ENCODE data around the gene BDNF.

DNA sequence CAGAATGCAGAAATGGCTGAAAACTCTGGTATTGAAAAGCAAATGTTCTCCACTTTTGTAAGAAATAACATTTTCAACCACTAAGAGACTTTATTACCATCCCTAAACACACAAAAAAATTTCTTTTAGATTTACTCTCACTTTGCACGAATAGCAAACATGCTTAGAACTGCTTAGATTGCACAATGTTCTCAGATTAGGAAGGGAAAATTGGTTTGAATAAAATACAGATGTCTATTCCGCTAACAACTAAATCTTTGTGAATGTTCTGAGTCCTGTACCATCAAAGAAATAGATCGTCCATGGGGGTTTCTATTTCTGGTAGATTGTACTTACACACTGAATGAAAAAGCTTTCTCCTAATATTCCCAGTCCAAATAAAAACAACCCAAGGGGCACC, 40.1 kb downstream of the BDNF start:
- TF ChIP-seq POLR2AphosphoS5 (IDR thresholded peaks at IDR 0.05; ENCODE audit: low read depth, low read length) (no peak), TAF1 (IDR thresholded peaks at IDR 0.05; ENCODE audit: borderline replicate concordance, insufficient read depth, low read length) (no peak), SIN3A (IDR thresholded peaks at IDR 0.05; ENCODE audit: borderline replicate concordance, insufficient read depth, low read length) (no peak), FOXP2 (optimal IDR thresholded peaks at IDR 0.05; ENCODE audit: borderline replicate concordance, extremely low read depth, extremely low read length, insufficient read depth) (no peak)
- TF ChIP-seq, protein P1, sequence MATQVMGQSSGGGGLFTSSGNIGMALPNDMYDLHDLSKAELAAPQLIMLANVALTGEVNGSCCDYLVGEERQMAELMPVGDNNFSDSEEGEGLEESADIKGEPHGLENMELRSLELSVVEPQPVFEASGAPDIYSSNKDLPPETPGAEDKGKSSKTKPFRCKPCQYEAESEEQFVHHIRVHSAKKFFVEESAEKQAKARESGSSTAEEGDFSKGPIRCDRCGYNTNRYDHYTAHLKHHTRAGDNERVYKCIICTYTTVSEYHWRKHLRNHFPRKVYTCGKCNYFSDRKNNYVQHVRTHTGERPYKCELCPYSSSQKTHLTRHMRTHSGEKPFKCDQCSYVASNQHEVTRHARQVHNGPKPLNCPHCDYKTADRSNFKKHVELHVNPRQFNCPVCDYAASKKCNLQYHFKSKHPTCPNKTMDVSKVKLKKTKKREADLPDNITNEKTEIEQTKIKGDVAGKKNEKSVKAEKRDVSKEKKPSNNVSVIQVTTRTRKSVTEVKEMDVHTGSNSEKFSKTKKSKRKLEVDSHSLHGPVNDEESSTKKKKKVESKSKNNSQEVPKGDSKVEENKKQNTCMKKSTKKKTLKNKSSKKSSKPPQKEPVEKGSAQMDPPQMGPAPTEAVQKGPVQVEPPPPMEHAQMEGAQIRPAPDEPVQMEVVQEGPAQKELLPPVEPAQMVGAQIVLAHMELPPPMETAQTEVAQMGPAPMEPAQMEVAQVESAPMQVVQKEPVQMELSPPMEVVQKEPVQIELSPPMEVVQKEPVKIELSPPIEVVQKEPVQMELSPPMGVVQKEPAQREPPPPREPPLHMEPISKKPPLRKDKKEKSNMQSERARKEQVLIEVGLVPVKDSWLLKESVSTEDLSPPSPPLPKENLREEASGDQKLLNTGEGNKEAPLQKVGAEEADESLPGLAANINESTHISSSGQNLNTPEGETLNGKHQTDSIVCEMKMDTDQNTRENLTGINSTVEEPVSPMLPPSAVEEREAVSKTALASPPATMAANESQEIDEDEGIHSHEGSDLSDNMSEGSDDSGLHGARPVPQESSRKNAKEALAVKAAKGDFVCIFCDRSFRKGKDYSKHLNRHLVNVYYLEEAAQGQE (IDR thresholded peaks at IDR 0.05; ENCODE audit: insufficient read depth in 1 of 2, low read depth in 2 of 2, low read length in 2 of 2): no peak
